ENCODE measurements around the gene ZCCHC14. TPM values are rescaled to one million over a fixed set of nuclear protein-coding genes. Genes with fewer than 3 reads are reported as not detected.
A peak's percentile ranks its signal among the peaks of the same experiment; 100 is the strongest.
"Not testable (repeated sequence)": the region's sequence is repeated elsewhere in the genome, so short reads cannot be mapped to it uniquely, and the experiment has no call there.

ZCCHC14 gene
- total RNA-seq, 1 experiment from 2014 or later = 7.6 TPM

DNA sequence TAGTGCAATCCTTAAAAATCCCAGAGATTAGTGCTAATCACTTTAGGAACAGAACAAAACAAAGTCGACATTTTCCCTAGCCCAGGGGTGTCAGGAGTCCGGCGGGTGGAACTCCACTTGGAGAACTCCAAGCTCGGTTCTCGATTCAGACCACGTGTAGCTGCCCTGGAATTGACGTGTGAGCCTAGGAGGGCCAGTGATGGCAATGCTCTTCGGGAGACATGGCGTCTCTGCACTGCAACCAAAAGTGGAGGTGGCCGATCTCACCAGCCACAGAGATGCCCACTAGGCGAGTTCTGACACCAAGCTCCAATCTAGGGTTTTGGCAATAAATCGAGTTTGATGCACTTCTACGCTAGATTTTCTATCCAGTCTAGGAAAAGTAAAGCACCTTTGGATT is 83.0 kb downstream of the ZCCHC14 start:
- DNase-seq (ENCODE audit: low read depth) = no peak

DNA sequence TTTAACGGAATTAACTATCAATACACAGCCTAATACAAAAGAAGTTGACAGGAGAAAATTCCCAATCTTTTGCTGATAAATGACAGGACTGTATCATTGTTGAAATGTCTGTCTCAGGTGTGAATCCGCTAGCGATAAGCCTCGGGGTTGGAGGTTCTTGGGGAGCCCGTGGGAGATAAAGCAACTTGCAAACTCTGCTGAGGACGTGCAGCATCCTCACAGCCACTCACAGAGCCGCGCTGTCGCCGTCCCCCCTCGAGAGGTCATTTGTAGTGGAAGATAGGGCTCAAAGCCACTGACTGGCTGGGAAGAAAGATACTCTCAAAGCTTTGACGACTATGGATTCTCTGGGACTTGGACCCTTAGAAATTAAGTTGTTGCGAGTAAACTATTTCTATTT is 83.7 kb downstream of the ZCCHC14 start:
- DNase-seq (ENCODE audit: low read depth) = no peak

DNA sequence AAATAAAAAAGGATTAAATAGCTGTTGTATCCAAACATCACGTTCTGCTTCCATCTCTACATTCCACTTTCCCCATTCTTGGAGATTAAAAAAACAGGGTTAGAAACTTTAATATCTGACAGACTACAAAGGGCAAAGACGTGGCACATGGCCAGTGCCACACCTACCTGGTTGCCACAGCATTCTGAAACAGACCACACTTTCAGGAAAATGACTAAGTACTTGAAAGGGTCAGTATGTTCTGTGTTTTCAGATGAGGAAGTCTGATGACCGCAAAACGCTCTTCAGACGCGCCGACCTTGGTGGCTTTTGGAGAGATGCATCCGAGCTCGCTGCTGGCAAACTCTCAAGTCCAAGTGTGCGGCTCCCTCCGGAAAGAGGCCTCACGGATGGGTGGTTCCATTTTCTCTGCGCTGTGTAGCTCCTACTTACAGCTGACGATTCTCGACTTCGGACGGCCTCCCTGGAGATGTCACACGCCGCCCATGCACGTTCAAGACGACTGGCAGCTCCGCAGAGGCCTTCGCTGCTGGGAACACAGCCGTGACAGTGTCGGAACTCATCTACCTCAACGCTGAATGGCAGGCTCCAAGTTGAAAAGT is 85.2 kb downstream of the ZCCHC14 start:
- peak; percentile 94 for DNase-seq (ENCODE audit: low read depth)

DNA sequence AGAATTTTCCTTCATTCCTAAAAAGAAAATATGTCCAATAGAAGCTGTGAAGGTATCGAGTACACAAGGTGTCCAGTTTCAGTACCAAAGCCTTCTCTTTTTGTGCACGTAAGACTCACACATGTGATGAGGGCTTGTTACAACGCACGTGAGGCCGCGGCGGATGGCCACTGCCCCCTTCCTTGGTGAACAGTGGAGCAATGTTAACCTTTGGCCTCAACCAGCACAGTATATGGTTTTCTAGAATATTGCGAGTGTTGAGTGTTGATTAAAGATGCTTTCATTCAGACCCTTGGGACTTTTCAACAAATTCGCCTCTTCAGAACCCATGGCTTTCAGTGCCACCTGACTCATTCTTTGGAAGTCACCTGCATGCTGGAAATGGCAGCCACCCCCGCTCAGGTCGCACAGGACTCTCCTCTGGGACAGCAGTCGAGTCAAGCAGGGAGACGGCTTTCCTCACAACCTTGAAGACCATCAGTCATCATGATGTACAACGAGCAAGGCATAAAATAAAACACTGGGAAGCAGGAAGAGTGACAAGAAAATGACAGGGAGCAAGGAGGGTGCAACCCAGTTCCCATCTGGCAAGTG is 86.2 kb downstream of the ZCCHC14 start:
- DNase-seq (ENCODE audit: low read depth) = no peak

DNA sequence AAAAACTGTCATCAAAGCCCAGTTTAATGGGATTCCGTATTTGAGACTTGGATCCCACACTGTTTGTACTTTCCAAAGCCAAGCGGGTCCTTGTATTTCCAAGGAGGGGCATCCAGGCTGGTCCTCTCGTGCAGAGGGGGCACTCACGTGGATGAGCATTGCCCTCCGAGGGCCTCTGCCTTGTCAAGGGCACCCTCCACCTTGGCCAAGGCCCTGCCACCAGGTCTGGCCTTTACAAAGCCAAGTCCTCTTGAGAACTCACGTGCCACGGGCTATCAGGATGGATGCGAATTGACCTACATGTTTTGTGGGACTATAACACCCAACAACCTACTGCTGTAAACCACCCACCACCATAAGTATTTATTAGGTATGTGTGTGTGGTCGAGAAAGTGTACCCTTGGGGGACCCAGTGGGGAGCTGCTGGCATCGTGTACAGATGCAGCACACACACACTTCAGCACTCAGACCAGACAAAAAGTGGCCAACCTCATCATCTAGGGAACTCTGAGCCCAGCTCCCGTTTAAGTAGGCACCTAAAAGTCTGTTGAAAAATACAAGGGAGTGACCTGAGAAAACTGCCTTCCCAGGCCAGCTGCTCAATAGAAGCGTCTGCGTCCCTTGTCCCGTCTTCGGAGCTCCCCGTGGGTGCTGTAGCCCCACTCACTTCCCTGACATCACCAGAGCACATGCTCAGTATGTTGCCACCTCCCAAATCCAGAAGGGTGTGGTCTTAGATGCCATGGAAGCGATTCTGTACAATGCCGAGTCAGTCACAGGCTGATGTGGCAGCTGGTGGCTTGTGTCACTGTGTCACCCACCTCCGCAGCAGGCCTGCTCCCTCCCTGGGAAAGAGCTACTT is 87.8 kb downstream of the ZCCHC14 start:
- no peak for DNase-seq (ENCODE audit: low read depth)

DNA sequence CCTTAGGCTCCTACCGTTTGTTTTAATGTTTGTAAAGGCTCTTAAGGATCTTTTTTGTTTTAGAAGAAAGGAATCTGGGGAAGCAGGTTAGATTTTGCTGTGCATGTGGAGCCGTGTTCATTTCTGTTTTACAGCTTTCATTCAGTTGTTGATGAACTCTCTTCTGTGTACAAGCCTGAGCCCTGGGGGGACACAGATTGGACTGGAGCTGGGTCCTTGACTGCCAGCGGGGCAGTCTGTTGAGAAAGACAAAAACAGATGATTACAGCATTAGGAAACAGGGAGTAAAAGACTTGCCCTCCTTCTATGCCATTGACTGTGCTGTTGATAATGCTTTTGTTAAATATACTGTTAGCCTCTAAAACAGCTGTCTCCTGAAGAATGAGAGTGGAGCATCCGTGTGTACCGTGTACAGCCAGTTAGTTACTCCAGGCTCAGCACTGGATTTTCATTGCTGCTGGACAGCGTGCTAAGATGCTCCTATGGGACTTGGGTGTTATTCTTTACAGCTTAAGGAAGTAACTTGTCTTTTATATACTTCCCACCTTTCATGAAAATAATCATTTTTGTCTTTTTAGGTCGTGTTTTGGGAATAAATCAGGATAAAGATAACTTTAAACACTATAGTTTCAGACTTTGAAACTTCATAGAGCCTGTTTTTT is 97.5 kb downstream of the ZCCHC14 start:
- no peak for DNase-seq (ENCODE audit: low read depth)

DNA sequence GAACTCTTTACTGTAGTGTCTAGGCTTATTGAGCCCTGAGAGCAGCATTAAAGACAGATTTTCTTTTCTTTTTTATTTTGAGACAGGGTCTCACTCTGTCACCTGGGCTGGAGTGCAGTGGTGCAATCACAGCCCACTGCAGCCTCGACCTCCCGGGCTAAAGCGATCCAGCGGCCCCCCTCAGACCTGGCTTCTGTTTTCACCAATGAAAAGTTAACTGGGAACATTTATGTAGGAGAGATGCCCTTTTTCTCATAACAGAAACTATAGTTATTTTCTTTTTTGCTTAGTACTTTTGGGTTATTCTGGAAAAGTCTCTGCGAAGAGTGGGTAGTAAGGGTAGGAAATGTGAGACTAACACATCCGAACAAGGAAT is 99.2 kb downstream of the ZCCHC14 start:
- DNase-seq (ENCODE audit: low read depth) = no peak

DNA sequence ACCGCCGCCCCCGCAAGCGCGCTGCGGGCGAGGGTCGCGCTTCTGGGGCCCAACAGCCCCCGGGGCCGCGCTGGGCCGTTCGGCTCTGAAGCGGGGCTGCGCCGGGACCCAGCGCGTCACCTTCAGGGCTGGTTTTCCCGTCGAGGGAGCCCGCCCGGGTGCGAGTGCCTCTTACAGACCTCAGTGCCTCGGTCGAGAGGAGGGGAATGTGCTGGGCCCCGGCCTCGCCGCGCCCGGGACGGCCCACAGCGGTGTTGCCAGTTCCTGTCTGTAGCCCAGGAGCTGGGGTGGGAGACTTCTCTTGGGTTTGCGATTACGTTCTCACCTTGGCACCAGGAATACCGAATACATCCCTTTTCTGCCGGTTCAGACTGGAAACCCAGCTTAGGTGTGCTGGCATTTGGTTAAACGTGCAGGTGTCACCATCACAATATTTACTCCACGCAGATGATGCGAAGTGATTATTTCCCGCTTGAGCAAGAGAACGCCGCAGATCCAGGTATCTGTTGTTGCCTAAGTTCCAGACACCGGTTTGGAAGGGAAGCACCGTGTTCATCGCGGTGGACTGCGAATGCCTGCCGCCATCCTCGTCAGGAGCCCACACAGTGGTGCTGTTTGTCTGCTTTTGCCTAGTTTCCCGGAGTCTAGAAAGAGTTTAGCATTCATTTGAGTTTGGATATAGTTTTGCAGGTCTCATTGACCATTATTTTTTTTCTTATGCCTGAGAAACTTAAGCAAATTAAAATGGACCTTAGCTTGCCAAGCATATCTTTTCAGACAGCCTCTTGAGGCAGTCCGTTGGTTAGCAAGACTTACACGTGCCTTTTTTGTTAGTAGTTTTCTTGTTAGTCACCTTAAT is 99.8 kb downstream of the ZCCHC14 start:
- peak; percentile 61 for DNase-seq (ENCODE audit: low read depth)

DNA sequence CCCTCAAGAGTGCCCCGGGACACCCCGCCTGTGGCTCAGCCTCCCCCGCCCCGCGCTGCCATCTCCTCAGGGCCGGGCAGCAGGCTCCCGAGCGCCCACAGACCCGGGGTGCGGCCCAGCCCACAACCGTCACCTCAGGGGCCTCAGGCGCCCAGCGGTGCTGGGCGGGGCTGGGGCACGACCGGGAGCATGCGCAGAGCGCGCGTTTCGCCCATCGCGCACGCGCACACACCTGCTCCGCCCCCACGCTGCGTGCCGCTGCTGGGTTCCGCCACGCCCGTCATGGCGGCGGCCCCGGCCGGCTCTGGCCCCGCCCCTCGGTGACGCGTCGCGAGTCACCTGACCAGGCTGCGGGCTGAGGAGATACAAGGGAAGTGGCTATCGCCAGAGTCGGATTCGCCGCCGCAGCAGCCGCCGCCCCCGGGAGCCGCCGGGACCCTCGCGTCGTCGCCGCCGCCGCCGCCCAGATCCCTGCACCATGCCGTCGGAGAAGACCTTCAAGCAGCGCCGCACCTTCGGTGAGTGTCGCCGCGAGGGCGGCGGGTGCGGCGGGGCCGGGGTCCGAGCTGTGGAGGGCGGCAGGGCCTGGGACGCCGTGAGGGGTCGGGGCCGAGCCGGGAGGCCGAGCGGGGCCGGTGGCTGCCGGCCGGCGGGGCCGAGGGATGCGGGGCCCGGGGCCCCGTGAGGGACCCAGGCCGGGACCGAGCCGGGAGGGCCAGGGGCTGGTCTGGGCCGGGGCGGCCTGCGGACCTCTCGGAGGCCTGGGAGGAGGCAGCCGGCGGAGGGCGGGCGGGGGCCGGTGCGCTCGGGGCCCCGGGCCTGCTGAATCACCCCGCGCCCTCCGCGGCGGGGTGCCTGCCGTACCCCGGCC is 100.6 kb downstream of the ZCCHC14 start, which contains the start of gene MAP1LC3B:
MAP1LC3B (plus strand) TSS at position 387 of the 871 bp plus-strand sequence; CDS start at position 479, 92 bp downstream.
- DNase-seq (ENCODE audit: low read depth) = peak; percentile 94

DNA sequence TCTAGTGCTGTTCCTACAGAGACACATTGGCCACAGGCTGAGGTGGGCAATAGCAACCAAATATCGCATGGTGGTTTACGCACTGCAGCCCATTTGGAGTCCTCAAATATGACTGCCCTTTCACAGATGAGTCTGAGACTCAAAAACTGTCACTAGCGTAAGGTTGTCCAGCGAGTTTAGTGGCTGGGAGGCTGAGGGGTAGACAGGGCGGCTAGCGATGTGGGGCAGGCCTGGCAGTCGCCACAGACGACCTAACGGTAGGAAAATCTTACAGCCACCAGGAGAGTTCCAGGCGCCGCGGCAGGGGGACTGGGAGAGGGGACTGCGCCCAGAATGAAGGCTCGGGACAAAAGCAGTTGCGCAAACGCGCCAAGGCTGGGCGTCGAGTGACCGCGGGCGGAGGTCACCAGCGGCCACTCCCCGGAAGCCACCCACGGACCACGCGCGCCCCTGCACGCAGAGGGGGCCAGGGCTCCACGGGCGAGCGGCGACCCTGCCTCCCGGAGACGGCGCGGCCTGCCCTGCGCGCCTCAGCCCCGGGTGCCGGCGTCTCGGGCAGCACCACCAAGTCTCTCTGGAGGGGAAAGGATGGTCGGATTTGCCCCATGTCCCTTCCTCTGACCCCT is 101.4 kb downstream of the ZCCHC14 start:
- DNase-seq (ENCODE audit: low read depth) = peak; percentile 38

DNA sequence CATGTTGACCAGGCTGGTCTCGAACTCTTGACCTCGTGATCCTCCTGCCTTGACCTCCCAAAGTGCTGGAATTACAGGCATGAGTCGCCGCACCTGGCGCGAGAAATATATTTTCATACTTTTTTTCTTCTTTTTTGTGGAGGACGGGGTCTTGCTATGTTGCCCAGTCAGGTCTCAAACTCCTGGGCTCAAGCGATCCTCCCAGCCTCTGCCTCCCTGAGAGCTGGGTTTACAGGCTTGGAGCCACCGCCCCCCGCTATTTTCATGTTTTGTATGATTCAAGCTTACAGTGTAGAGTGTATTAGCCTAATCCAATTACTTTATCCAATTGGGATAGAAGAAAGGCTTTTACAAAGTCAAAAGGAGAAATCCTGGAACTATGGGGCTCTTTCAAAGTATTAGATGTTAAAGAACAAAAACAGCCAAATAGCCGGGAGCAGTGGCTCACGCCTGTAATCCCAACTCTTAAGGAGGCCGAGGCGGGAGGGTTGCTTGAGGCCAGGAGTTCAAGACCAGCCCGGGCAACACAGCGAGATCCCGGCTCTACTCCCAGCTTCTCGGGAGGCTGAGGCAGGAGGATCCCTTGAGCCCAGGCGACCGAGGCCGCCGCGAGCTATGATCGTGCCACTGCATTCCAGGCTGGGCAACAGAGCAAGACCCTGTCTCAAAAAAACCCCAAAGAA is 102.0 kb downstream of the ZCCHC14 start:
- DNase-seq (ENCODE audit: low read depth) = no peak

DNA sequence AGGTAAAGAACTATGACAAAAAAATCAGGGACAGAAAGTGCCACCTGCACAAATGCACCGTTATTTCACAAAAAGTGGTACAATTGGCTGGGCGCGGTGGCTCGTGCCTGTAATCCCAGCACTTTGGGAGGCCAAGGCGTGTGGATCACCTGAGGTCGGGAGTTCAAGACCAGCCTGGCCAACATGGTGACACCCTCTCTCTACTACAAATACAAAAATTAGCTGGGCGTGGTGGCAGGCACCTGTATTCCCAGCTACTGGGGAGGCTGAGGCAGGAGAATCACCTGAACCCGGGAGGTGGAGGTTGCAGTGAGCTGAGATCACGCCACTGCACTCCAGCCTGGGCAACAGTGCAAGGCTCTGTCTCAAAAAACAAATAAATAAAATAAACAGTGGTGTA is 102.9 kb downstream of the ZCCHC14 start:
- DNase-seq (ENCODE audit: low read depth) = not testable (repeated sequence)

DNA sequence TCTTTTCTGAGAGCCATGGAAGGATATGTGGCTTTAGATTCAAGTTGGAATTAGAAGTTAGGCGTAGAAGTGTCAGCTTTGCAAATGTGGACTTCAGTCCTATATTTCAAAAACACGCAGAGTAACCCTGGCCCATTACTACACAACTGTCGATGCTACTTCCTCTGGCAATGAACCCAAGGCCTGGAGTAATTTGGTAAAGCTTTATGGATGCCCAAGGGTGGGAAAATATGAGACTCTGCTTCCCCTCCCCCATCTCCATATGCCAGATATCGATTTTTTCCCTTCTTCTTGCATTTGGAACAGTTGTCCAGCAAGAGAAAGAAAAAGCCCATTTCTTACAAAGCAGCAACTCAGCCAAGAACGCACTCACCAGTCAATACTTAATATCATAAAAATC is 103.6 kb downstream of the ZCCHC14 start:
- no peak for DNase-seq (ENCODE audit: low read depth)

DNA sequence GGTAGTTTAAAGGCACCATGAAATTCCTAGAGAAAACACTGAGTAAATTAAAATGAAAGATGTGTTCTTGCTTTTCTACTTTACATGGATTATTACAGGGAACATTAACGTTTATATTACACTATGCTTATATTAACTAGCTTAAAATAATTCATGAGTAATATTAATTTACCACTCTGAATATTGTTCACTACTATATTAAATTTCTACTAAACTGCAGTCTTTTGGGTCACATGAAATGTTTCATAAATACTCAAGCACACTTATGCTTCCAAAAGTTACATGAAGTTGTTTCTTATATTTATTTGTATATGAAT is 104.0 kb downstream of the ZCCHC14 start:
- no peak for DNase-seq (ENCODE audit: low read depth)

DNA sequence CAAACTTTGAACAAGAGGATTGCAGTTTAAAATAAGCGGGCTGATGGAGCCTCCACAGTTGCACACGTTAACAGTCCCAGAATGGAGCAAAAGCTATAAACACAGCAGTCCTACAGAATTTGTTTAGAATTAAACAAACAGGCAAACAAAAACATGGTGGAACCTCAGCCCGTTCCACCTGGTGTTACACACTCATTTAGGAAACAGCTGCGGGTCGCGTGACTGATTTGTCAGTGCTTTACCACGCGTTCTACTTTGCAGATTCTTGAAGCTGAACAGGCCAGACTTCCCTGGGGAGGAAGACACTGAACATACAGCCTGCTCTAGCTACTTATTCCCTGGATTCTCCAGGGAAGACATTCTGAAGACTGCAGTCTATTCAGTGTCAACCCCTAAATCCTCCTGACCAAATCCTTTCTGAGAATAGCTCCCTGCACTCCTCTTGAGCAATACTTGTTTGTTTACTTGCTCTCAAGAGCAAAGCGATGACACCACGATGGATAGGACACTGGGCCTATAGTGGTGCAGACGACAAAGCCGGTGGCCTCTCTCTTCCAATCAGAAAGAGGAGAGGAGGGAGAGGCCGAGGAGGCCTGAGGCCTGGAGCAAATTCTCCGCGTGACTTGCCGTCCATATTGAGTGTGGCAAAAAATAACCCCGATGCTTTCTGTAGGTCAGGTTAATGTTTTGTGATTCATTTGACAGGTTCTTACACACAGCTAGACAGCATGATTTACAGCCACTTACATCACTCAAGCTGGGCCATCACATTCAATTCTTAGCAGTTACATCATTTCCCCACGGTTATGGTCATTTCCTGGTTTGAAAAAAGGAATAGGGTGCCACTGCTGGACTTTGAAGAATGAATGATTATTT is 104.6 kb downstream of the ZCCHC14 start:
- DNase-seq (ENCODE audit: low read depth) = peak; percentile 98

DNA sequence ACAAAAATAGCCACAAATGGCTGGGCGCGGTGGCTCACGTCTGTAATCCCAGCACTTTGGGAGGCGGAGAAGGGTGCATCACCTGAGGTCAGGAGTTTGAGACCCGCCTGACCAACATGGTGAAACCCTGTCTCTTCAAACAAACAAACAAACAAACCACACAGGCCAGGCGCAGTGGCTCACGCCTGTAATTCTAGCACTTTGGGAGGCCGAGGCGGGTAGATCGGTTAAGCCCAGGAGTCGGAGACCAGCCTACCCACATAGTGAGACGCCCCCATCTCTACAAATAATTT is 108.0 kb downstream of the ZCCHC14 start:
- not testable (repeated sequence) for DNase-seq (ENCODE audit: low read depth)

DNA sequence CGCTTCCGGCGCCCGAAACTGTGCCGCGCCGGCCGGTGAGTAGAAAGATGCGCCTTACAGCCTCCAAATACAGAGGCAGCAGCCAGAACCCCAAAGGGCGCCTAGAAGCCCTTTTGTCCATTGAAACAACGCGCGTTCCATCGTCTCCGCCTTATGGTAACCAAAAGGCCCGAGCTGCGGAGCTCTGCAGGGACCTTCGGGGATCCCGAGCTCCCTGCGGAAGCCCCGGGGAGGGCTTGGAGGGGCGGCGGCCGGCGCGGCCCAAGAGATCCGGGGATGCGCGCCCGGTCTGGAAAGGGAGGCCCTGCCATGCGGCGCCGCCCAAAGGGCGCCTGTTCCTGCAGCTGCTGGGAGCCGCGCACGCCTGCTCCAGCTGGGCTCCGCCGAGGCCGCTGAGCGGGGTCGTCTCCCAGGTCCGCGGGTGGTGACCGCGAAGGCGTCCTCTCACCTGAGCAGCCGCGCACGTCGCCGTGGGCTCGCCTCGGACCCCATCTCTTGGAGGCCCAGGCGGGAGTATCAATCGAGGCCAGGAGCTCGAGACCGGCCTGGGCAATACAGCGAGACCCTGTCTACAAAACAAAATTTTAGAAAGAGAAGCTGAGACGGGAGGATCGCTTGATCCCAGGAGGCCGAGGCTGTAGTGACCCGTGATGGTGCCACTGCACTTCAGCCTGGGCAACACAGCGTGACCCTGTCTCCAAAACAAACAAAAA is 108.5 kb downstream of the ZCCHC14 start:
- no peak for DNase-seq (ENCODE audit: low read depth)

Data from RPMI7951 (cell line).